Purkinje cell (primary cell): ENCODE data around the gene LARP4. TPM values are rescaled to one million over a fixed set of nuclear protein-coding genes. Genes with fewer than 3 reads are reported as not detected.

Experiments used
- polyA plus RNA-seq: library from polyadenylated mRNA; unstranded; fragments of >200 nt; fragmentation: Nextera tagmentation; gene quantifications from 2 replicates; pipeline ENCODE4 v1.2.1, GENCODE V29; 2014

Gene LARP4
- polyA plus RNA-seq, result 47.8 and 62.6 TPM in 2 replicates

DNA sequence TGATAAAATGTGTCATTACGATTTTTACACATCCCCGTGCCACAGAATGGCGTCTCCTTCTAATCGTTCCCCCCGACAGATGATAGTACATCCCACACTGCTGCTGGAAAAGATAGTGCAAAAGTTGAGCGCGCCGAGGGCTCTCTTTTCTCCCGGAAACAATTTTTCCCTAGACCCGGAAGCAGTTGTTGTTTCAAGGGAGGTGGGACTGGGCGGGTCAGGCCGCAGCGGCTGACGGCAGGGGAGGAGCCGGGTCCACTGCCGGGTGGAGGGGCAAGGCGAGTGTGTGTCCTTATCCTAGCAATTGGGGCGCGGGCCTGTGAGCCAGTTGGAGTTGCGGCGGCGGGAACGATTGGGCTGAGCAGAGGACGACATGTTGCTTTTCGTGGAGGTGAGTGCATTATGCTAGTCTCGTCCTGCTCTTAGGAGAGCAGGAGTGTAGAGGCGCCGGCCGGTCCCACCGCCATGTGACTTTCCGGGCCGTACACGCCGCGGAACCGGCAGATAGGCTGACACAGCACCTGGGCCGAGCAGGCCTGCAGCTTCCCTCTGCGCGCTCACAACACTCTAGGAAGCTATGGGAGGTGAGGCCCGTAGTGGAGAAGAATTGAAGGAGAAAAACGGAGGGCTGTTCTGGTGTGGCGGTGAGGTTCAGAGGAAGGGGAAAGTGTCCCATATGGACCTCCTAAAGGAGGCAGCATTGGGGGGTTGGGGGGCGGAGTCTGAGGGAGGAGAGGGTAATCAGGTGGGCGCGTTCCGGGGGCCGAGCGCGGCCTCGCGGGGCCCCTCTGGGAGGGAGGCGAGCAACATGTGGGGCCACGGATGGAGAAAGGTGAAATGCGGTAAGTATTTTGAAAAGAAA is at the start of gene LARP4:
TSS of gene LARP4 (plus strand) at position 248 of the 862 bp plus-strand sequence. CDS start at position 374, 126 bp downstream.

DNA sequence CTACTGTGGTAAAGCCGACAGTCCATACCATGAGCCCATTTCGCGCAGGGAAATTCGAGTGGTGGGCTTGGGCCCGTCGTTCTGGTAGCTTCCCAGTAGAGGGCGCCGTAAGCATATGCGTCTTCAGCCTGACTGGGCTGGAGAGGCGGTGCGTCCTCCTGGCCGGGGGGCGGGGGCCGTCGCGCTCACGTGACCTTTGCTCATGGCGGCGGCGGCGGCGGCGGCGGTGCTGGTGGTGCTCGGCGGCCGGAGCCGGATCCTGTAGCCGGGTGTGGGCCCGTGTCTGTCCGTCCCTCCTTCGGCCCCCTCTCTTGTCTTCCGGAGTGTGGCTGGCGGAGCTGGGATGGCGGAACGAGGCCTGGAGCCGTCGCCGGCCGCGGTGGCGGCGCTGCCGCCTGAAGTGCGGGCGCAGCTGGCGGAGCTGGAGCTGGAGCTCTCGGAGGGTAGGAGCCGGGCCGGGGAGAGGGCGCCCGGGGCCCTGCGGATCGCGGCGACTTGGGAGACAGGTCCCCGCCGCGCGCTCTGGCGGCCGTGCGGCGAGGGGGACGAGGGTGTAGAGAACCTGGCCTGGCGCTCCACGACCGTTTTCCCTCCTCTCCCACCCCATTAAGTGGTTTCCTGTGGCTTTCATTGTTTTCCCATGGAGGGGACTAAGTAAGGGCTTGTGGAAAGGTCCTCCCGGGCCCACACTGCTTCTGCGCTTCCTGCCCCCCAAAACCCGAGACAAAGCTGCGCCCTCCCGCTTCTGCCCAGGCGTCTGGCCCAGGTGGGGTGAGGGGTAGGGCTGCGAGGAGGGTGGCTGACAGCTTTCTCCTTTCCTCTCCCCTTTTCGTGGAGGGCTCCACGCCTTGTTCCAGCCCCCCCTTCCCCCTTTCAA is 104.4 kb downstream of the LARP4 start, which contains the start of gene DIP2B:
TSS of gene DIP2B (plus strand) at position 188 of the 877 bp plus-strand sequence. CDS start at position 344, 156 bp downstream.

Other genes starting within 250 kb of the LARP4 start
- gene CERS5, start 233.5 kb upstream of the LARP4 start, polyA plus RNA-seq, result 11.2 and 12.0 TPM in 2 replicates
- gene LIMA1, start 117.4 kb upstream of the LARP4 start, polyA plus RNA-seq, result 14.1 and 16.2 TPM in 2 replicates
- gene FAM186A, start 4.3 kb upstream of the LARP4 start, polyA plus RNA-seq, result 1.5 TPM in 1 of 2 replicates, not detected in the other
- gene DIP2B, start 104.1 kb downstream of the LARP4 start, polyA plus RNA-seq, result 31.7 and 36.0 TPM in 2 replicates